Nephron (organoid): Measurements from ENCODE around the gene TRIM10.
A peak's percentile ranks its signal among the peaks of the same experiment; 100 is the strongest.
"Not testable (repeated sequence)": the region's sequence is repeated elsewhere in the genome, so short reads cannot be mapped to it uniquely, and the experiment has no call there.

Source experiments
- H3K27ac Mint-ChIP-seq, 3 experiments: 2 replicates each; pipeline ENCODE4 v1.8.0; 2020; ENCODE audit warnings: mixed read lengths in 3 of 3, mild to moderate bottlenecking in 2 of 3, moderate library complexity in 1 of 3
- H3K27me3 Mint-ChIP-seq: 2 replicates; pipeline ENCODE4 v1.8.0; 2021; ENCODE audit warnings: low read depth, mild to moderate bottlenecking, moderate library complexity, mixed read lengths
- H3K36me3 Mint-ChIP-seq: 2 replicates; pipeline ENCODE4 v1.8.0; 2020; ENCODE audit warnings: low read depth, mixed read lengths
- H3K4me1 Mint-ChIP-seq: 2 replicates; pipeline ENCODE4 v1.8.0; 2020; ENCODE audit warnings: mixed read lengths
- H3K4me3 Mint-ChIP-seq, 3 experiments: 2 replicates each; pipeline ENCODE4 v1.8.0; 2020; ENCODE audit warnings: mild to moderate bottlenecking in 3 of 3, mixed read lengths in 3 of 3, moderate library complexity in 2 of 3
- H3K9me3 Mint-ChIP-seq: 2 replicates; pipeline ENCODE4 v1.8.0; 2020; ENCODE audit warnings: mixed read lengths
- CTCF ChIP-seq, 3 experiments: fragments of 200-600 bp; sonication (generic); IDR thresholded peaks; one replicate each; pipeline ENCODE4 v1.5.0; 2021; ENCODE audit warnings: antibody characterized with exemption in 3 of 3; ENCODE audit not compliant: unreplicated experiment in 3 of 3

Gene TRIM10

GRCh38 chr6:30169658-30170614 is 8.9 kb upstream of the TRIM10 start:
- no peak overlapping the region for H3K27ac Mint-ChIP-seq
- peak; percentile 71 to 78 (median 75) for TF ChIP-seq CTCF (IDR thresholded peaks at IDR 0.05; ENCODE audit: unreplicated experiment in 3 of 3)
- no peaks in the 10 kb centered on the region for H3K4me1 Mint-ChIP-seq
- no peaks in the 10 kb centered on the region for H3K9me3 Mint-ChIP-seq
- peaks cover 89% of the 10 kb centered on the region for H3K27me3 Mint-ChIP-seq
- peak overlapping the region in 2 of 3 experiments; percentile 45 to 52 for H3K4me3 Mint-ChIP-seq
- H3K36me3 Mint-ChIP-seq, result no peaks in the 10 kb centered on the region

- Mint-ChIP-seq H3K27me3 (peaks cover 89% of the 10 kb centered on the region), H3K4me3 (no peak overlapping the region), H3K27ac (no peak overlapping the region), H3K4me1 (no peaks in the 10 kb centered on the region), H3K36me3 (no peaks in the 10 kb centered on the region), H3K9me3 (no peaks in the 10 kb centered on the region)
- no peak for TF ChIP-seq CTCF (IDR thresholded peaks at IDR 0.05; ENCODE audit: unreplicated experiment in 3 of 3)
Observed at GRCh38 chr6:30168741-30169140, 7.7 kb upstream of the TRIM10 start.

- Mint-ChIP-seq H3K4me3 (no peak overlapping the region), H3K9me3 (no peaks in the 10 kb centered on the region), H3K27ac (no peak overlapping the region), H3K4me1 (no peaks in the 10 kb centered on the region), H3K27me3 (peaks cover 73% of the 10 kb centered on the region), H3K36me3 (no peaks in the 10 kb centered on the region)
- no peak for TF ChIP-seq CTCF (IDR thresholded peaks at IDR 0.05; ENCODE audit: unreplicated experiment in 3 of 3)
Observed at GRCh38 chr6:30167101-30167500, 6.1 kb upstream of the TRIM10 start.

- H3K27me3 Mint-ChIP-seq, result peaks cover 56% of the 10 kb centered on the region
- H3K27ac Mint-ChIP-seq, H3K4me1 Mint-ChIP-seq, H3K9me3 Mint-ChIP-seq, H3K36me3 Mint-ChIP-seq, H3K4me3 Mint-ChIP-seq: not testable (repeated sequence)
Observed at GRCh38 chr6:30165238-30165637, 4.2 kb upstream of the TRIM10 start.

- Mint-ChIP-seq H3K27ac (no peak overlapping the region), H3K27me3 (peaks cover 55% of the 10 kb centered on the region), H3K4me1 (no peaks in the 10 kb centered on the region), H3K9me3 (no peaks in the 10 kb centered on the region), H3K36me3 (no peaks in the 10 kb centered on the region), H3K4me3 (no peak overlapping the region)
- no peak for TF ChIP-seq CTCF (IDR thresholded peaks at IDR 0.05; ENCODE audit: unreplicated experiment in 3 of 3)
Observed at GRCh38 chr6:30164714-30165113, 3.7 kb upstream of the TRIM10 start.

GRCh38 chr6:30163918-30164654 is 3.1 kb upstream of the TRIM10 start:
- TF ChIP-seq CTCF (IDR thresholded peaks at IDR 0.05; ENCODE audit: unreplicated experiment in 3 of 3), result no peak
- H3K4me3 Mint-ChIP-seq, result no peak overlapping the region
- no peak overlapping the region for H3K27ac Mint-ChIP-seq
- H3K9me3 Mint-ChIP-seq, result no peaks in the 10 kb centered on the region
- H3K27me3 Mint-ChIP-seq, result peaks cover 52% of the 10 kb centered on the region
- H3K36me3 Mint-ChIP-seq, result no peaks in the 10 kb centered on the region
- H3K4me1 Mint-ChIP-seq, result no peaks in the 10 kb centered on the region
